Fibroblast of lung (primary cell): ENCODE data around the gene LTBP1.

Experiments
- CTCF ChIP-seq, 2 donors: IDR thresholded peaks in 1 of 2; conservative IDR thresholded peaks in 1 of 2; 1 replicate in 1 of 2; 2 replicates in 1 of 2; pipeline ENCODE4 v1.5.1; 2011 to 2012; ENCODE audit warnings: low read length in 2 of 2, control low read depth in 1 of 2, inconsistent platforms in 1 of 2, low read depth in 1 of 2, mild to moderate bottlenecking in 1 of 2
- EZH2 ChIP-seq: IDR thresholded peaks from 2 replicates; pipeline ENCODE4 v1.5.1; 2012; ENCODE audit warnings: low read length, control low read depth, mild to moderate bottlenecking; ENCODE audit errors: missing control alignments

- no peak for TF ChIP-seq CTCF (conservative IDR thresholded peaks at IDR 0.05 in 1 of 2, IDR thresholded peaks at IDR 0.05 in 1 of 2; ENCODE audit: low read depth in 1 of 2, low read length in 2 of 2)
- TF ChIP-seq EZH2 = no peak
Measured at GRCh38 chr2:33205693-33206434, 259.1 kb downstream of the LTBP1 start.
